Measurements from ENCODE around the gene RPS25.

Gene RPS25

GRCh38 chr11:119027561-119028345, 9.6 kb upstream of the RPS25 start:
- H3K27ac ChIP-seq: no peak overlapping the region

GRCh38 chr11:119026970-119027369, 8.8 kb upstream of the RPS25 start:
- no peak overlapping the region for H3K27ac ChIP-seq
- TF ChIP-seq CTCF (conservative IDR thresholded peaks at IDR 0.05) (no peak), ZFX (IDR thresholded peaks at IDR 0.05) (no peak)

More at GRCh38 chr11:119027561-119028345, 9.6 kb upstream of the RPS25 start:
- no peak for TF ChIP-seq ZFX (IDR thresholded peaks at IDR 0.05)
- TF ChIP-seq CTCF (conservative IDR thresholded peaks at IDR 0.05): no peak

- no peak overlapping the region for H3K27ac ChIP-seq
- TF ChIP-seq CTCF (conservative IDR thresholded peaks at IDR 0.05) (no peak), ZFX (IDR thresholded peaks at IDR 0.05) (no peak)
These were observed 8.0 kb upstream of the RPS25 start for GRCh38 chr11:119025978-119026766.

GRCh38 chr11:119025541-119025940, 7.4 kb upstream of the RPS25 start:
- H3K27ac ChIP-seq: no peak overlapping the region
- no peak for TF ChIP-seq ZFX (IDR thresholded peaks at IDR 0.05)

GRCh38 chr11:119025099-119025473, 6.9 kb upstream of the RPS25 start:
- no peak overlapping the region for H3K27ac ChIP-seq
- no peak for TF ChIP-seq CTCF (conservative IDR thresholded peaks at IDR 0.05)
- TF ChIP-seq ZFX (IDR thresholded peaks at IDR 0.05): no peak

- no peak overlapping the region for H3K27ac ChIP-seq
- no peak for TF ChIP-seq ZFX (IDR thresholded peaks at IDR 0.05)
- no peak for TF ChIP-seq CTCF (conservative IDR thresholded peaks at IDR 0.05)
These were observed 6.4 kb upstream of the RPS25 start for GRCh38 chr11:119024430-119025098.

- H3K27ac ChIP-seq: no peak overlapping the region
- no peak for TF ChIP-seq CTCF (conservative IDR thresholded peaks at IDR 0.05)
- TF ChIP-seq ZFX (IDR thresholded peaks at IDR 0.05): no peak
These were observed 5.6 kb upstream of the RPS25 start for GRCh38 chr11:119023741-119024140.

Measured in C4-2B (cell line).